GM19240 (cell line): Measurements from ENCODE around the gene NCBP3.
"Not testable (repeated sequence)": the region's sequence is repeated elsewhere in the genome, so short reads cannot be mapped to it uniquely, and the experiment has no call there.

Experiments
- DNase-seq: peaks from one replicate; pipeline ENCODE4 v3.0.0; 2011; ENCODE audit warnings: low spot score; ENCODE audit not compliant: insufficient read length

Gene NCBP3

DNA sequence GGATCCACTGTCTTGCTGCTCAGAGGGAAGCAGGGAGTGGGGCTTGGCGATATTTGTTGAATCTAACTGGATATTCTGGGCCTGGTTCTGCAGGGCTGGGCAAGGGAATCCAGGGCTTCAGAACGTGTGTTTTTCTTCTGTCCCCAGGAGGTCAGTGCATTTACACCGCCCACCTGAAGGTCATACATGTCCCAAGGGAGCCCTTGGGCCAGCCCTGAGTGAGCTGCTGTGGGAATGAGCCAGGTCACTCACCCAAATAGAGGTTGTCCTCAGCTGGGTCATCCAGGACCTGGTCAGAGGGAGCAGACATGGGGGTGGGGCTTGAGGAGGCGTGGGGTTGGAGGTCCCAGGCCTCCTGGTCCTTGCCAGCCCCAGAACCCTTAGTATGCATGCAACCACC lies 36.2 kb upstream of the NCBP3 start:
- no peak for DNase-seq

GRCh38 chr17:3880983-3881382 lies 34.9 kb upstream of the NCBP3 start:
- DNase-seq: no peak

DNA sequence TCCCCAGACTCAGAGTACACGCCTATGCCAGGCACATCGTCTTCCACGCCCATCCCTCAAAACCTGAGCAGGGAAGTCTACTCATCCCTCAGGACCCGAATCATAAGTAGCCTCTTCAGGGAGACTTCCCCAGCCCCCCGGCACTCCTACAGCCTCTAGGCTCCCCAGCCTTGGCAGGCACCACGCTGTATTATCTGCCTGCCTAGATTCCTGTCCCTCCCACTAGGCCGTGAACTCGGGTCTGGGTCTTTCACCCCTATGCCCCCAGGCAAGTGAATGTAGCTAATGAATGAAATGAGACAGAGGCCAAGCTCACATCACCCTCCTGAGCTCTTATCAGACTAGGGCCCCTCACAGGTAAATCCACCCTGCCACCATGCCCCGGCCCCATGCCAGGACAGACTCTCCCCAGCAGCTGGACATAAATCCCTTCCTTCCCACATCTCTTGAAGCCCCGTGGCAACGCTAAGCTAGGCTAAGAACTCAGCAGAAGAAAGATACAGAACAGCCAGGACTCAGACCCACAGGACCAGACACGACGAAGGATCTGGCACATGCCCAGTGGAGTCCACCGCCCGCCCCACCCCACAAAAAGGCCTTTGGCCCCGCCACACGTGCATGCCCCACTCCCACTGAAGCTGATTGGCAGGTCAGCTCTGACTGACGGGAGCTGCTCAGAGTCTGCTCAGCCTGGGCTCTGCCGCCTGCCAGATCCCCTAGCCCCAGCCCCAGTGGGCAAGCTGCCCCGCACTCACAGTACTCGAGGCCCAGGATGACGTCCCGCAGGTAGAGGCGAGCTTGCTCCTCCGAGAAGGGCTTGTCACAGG lies 33.8 kb upstream of the NCBP3 start:
- DNase-seq: no peak

DNA sequence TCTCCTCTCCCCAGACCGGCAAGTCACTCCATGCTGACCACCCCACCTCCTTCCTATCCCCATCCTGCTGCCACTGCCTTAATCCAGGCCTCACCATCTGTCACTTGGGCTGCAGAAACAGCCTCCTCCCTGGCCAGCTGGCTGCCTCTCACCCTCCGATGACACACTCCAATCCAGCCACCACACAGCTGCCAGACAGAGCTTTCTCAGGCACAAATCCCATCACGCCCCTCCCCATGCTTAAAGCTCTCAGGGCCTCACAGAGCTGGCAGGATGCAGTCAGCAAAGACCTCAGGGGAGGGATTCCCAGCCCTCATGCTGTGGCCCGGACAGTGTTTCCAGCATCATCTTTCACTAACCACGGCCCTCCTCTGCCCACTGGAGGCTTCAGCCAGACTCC lies 33.1 kb upstream of the NCBP3 start:
- DNase-seq: no peak

DNA sequence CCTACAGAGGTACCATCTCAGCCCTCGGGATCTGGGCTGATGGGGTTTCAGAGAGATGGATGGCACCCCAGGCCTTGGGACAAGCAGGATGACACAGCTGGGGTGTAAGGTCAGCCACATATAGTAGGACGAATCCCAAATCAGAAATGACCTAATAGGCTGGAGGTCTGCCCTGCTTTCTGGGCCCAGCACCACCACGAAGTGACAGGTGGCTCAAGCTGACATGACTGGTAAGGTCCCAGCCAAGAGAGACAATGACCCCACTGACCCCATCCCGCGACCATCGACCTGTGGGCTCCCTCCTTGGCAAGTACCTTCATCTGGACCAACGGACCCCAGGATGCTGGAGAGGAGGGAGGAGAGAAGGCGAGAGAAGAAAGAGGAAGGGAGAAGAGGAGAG lies 31.2 kb upstream of the NCBP3 start:
- no peak for DNase-seq

DNA sequence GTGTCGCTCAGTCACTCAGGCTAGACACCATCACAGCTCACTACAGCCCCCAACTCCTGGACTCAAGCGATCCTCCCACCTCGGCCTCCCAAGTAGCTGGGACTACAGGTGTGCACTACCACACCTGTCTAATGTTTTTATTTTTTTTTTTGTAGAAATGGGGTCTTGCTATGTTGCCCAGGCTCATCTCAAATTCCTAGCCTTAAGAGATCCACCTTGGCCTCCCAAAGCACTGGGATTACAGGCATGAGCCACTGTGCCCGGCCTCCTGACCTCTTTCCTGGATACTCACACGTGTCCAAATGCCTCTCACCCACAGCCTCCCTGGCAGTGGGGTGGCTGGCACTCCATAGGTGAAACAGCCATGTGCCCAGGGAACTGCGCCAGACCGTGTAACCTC lies 29.3 kb upstream of the NCBP3 start:
- no peak for DNase-seq

DNA sequence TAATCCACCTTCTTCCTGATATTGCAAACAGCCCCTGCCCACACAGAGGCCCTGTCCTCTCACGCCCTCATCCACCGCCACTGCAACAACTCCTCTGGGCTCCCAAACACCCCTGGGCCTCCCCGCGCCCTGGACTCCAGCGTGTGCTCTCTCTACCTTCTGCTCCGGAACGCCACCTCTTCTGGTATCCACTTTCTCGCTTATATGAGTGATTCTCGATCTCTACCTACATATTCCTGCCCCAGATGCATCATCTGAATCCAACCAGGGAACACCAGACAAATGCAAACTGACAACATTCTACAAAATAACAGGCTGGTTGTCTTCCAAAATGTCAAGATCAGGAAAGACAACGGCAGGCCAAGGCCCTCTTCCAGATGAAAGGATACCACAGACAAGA lies 27.8 kb upstream of the NCBP3 start:
- DNase-seq: no peak

GRCh38 chr17:3870871-3871306 lies 24.8 kb upstream of the NCBP3 start:
- DNase-seq: peak; percentile 45

DNA sequence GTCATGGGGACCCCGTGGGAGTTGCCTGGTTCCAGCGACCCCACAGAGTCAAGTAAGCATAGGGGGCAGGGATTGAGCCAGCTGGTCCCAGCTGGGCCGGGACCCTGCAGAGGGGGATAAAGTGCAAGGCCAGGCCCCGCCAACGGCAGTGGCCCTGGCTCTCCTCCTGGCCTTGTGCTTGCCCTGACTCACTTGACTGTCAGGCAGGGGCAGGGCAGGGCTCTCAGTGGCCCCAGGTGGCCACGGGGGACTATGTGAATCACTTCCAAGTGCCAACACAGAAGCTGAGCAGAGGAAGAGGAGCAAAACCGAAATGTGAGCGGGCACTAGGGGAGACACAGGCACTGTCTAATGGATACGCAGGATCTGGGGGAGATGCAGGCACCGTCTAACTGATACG lies 21.6 kb upstream of the NCBP3 start:
- no peak for DNase-seq

GRCh38 chr17:3867106-3867505 lies 21.1 kb upstream of the NCBP3 start:
- no peak for DNase-seq

- DNase-seq: no peak
Observed at GRCh38 chr17:3866276-3866675, 20.2 kb upstream of the NCBP3 start.

DNA sequence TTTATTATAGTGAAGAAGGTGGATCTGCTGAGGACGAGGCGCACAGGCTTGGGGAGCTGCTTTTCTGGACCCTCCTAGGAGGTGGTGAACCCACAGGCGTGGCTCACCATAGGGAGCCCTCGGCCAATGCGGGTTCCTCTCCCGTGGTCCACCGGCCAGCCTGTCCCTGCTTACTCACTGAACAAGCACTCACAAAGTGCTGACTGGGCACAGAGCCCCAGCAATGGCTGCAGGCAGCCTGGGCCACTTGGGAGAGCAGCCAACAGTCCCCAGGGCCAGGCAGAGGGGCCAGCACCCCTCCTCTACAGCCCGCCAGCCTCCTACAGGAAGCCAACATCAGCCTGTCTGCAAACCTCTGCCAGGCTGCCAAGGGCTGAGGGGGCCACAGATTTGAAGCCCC lies 19.1 kb upstream of the NCBP3 start:
- DNase-seq: no peak

DNA sequence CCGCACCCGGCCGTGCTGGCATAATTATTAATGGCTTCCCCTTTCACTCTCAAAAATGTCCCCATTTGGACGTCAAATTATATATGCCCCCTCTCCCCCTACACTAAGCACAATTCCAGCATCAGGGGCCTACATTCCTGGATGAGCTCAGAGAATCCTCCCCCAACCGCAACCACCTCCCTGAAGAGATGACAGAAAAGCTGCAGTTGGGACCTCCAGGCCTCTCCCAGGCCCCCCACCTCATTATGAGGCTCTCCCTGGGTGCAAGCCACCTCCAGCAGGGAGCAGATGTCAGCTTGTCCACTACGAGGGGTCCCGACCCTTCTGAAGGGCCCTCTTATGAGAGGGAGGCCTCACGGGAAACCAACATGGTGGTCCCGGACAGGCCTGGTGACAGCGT lies 18.5 kb upstream of the NCBP3 start:
- DNase-seq: no peak

GRCh38 chr17:3861761-3862681 lies 16.0 kb upstream of the NCBP3 start:
- no peak for DNase-seq

GRCh38 chr17:3860939-3861700 lies 15.1 kb upstream of the NCBP3 start:
- no peak for DNase-seq

DNA sequence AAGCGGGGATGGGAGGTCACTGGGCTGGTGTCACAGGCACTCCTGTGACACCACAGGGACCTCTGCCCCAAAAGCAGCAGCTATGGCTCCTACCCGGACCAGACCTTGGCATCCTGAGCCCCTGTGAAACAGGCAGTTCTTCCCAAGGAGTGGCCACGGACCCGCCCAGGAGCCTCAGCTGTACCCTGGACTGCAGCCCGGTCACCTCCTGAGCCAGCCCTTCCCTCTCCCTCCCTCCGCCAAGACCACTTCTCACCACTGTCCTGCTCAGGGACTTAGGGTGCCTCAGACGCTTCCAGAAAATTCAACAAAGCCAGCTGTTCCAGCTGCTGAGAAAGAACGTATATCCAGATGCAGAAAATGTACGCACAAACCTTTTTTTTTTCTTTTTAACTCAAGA lies 13.9 kb upstream of the NCBP3 start:
- no peak for DNase-seq

DNA sequence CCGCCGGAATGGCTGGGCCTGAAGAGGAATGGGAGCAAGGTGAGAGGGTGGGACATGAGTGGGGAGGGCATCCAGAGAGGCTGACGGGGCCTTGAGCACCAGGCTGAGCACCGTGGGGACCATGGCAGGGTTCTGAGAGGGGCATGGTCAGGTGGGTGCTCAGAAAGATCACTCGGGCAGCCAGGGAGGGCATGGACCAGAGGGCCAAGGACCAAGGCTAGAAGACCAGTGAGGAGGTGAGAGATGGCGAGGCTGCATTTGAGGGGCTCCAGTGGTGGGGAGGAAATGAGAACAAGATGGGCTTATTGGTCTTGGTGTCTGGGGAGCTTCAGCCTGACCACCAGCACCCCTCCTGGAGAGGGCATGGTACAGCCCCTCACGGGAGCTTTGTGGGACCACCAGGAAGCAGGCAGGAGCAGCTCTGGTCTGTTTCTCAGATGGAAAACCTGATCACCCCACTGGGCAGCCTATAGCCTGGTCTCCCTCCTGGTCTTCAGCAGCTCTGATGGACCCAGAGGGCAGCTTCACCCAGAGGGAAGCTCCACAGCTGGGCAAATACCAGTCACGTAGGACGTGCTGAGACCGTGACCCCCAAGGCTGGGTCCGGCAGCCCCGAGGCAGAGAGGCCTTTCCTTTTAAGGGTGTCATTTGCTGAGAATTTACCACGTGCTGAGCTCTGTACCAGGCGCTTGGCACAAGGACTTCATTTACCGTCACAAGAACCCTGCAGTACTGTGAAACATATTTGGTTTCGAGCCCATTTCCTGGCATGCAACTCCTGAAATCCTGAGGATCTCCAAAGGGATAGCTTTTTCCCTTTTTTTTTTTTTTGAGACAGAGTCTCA lies 11.4 kb upstream of the NCBP3 start:
- no peak for DNase-seq

DNA sequence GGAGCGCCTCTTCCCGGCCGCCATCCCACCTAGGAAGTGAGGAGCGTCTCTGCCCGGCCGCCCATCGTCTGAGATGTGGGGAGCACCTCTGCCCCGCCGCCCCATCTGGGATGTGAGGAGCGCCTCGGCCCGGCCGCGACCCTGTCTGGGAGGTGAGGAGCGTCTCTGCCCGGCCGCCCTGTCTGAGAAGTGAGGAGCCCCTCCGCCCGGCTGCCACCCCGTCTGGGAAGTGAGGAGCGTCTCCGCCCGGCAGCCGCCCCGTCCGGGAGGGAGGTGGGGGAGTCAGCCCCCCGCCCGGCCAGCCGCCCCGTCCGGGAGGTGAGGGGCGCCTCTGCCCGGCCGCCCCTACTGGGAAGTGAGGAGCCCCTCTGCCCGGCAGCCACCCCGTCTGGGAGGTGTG lies 8.2 kb upstream of the NCBP3 start:
- DNase-seq: not testable (repeated sequence)

DNA sequence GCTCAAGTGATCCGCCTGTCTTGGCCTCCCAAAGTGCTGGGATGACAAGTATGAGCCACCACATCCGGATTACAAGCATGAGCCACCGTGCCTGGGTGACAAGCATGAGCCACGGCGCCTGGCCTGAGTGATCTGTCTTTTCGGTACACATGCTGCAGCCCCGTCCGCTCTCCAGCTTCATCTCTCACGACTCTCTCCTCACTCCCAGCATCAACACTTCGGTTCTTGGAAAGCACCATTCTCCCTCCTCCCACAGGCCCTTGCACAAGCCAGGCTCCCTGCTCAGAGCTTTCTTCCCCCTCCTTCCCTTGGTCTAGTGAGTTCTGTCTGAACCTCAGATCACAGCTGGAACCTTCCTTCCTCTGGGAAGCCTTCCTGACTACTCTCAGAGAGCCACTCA lies 6.5 kb upstream of the NCBP3 start:
- DNase-seq: no peak

GRCh38 chr17:3851461-3852100 lies 5.5 kb upstream of the NCBP3 start:
- DNase-seq: no peak
